Prostate gland (tissue), 2 donors: ENCODE results near the gene PRCD. TPM values are rescaled to one million over a fixed set of nuclear protein-coding genes. Genes with fewer than 3 reads are reported as not detected.

Experiments used
- DNase-seq: peaks from one replicate; pipeline ENCODE4 v3.0.0-alpha.2; 2019; ENCODE audit warnings: low spot score
- H3K27ac ChIP-seq, 2 donors: fragments of 200-600 bp; sonication (generic); 2 replicates each; pipeline ENCODE4 v1.5.1; 2017 to 2019
- H3K27me3 ChIP-seq: fragments of 200-600 bp; sonication (generic); replicated peaks from 2 replicates; pipeline ENCODE4 v1.5.1; 2019; ENCODE audit not compliant: insufficient read depth
- H3K36me3 ChIP-seq, 2 donors: fragments of 200-600 bp; sonication (generic); 1 replicate in 1 of 2; 2 replicates in 1 of 2; pipeline versions ENCODE4 v1.5.1 to v1.8.1; 2017 to 2019
- H3K4me1 ChIP-seq: fragments of 200-600 bp; sonication (generic); replicated peaks from 2 replicates; pipeline ENCODE4 v1.5.1; 2019
- H3K4me3 ChIP-seq, 2 donors: fragments of 200-600 bp; sonication (generic); 2 replicates each; pipeline ENCODE4 v1.5.1; 2017 to 2019
- H3K9me3 ChIP-seq: fragments of 200-600 bp; sonication (generic); 2 replicates; pipeline ENCODE4 v1.5.1; 2017
- POLR2A ChIP-seq: fragments of 450-650 bp; IDR thresholded peaks from one replicate; pipeline ENCODE4 v1.6.1; 2016; ENCODE audit warnings: antibody characterized with exemption, mild to moderate bottlenecking
- POLR2AphosphoS5 ChIP-seq: sonication (generic); formaldehyde crosslinking; IDR thresholded peaks from one replicate; pipeline ENCODE4 v1.6.1; 2017; ENCODE audit warnings: antibody characterized with exemption
- WGBS: methylation state at CpG from one replicate; pipeline ENCODE4 v1.1.5; 2018; 5-methylcytosine and 5-hydroxymethylcytosine counted together
- intact Hi-C: fragments of 100-400 bp; cut with DNase I; formaldehyde crosslinking; loops from one replicate; pipeline ENCODE4 v1.14.2; 2022
- total RNA-seq, 2 donors: library from RNA; depleted of rRNA; stranded (reverse); fragments of >200 nt; gene quantifications; one replicate each; pipeline ENCODE4 v1.1.0, GENCODE V29; 2016
- TF ChIP-seq, protein P1 (sequence below), 4 experiments: fragments of 200-600 bp in 2 of 4; fragments of 450-650 bp in 2 of 4; sonication (generic) in 2 of 4; IDR thresholded peaks; 1 replicate in 3 of 4; 2 replicates in 1 of 4; pipeline ENCODE4 v1.5.1; 2016 to 2019; ENCODE audit warnings: antibody characterized with exemption in 4 of 4, mild to moderate bottlenecking in 2 of 4, moderate library complexity in 2 of 4

Gene PRCD
- total RNA-seq, 2 donors from 2014 or later, result 0.36 to 0.85 TPM

DNA sequence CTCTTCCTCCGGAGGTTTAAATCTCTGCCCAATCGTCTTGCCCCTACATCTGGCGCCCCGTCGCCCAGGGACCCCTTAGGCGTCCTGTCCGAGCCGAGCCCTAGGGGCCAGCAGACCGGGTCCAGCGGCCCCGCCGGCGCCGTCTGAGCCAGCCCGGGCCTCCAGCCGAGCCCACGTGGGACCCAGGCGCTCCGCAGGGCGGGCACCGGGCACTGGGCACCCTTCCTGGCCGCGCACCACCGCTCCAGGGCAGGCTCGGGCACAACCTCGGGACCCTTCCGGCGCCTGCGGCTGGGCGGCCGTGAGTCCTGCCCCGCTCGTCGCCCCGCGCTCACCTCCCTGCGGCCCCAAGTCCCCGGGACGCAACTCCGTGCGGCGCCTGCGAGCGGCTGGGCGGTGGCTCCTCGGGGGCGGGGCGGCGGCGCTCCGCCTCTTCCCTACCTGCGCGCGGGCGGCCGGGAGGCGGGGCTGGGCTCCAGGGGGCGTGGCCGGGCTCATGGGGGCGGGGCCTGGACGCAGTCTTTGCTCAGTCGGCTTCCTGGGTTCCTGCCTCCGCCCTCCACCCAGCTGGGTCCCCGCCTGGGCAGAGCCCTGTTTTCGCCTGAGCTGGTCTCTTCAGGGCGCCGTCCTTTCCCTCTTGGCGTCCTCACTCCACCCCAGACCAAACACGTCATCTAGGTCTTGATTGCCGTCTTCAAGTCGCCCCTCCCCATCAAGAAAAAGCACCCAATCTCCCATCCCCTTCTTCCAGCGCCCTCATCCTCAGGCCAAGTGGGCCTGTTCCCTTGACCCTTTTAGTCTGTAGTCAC is 38.6 kb upstream of the PRCD start, which contains the start of gene RHBDF2:
TSS of gene RHBDF2 (minus strand) at position 406 of the 809 bp plus-strand sequence. CDS start 19,899 bp downstream, outside the sequence.
- Histone ChIP-seq H3K4me1 (peaks cover 9% of the 10 kb centered on the region), H3K27ac (peak within 1 kb of the TSS; percentile 73 to 76), H3K36me3 (no peaks in the 10 kb centered on the region), H3K27me3 (no peaks in the 10 kb centered on the region), H3K4me3 (peak within 1 kb of the TSS; percentile 56 to 65), H3K9me3 (no peaks in the 10 kb centered on the region)
- peak; percentile 90 for DNase-seq
- TF ChIP-seq POLR2AphosphoS5 (peak; percentile 42), POLR2A (peak; percentile 95)
- TF ChIP-seq, protein P1, sequence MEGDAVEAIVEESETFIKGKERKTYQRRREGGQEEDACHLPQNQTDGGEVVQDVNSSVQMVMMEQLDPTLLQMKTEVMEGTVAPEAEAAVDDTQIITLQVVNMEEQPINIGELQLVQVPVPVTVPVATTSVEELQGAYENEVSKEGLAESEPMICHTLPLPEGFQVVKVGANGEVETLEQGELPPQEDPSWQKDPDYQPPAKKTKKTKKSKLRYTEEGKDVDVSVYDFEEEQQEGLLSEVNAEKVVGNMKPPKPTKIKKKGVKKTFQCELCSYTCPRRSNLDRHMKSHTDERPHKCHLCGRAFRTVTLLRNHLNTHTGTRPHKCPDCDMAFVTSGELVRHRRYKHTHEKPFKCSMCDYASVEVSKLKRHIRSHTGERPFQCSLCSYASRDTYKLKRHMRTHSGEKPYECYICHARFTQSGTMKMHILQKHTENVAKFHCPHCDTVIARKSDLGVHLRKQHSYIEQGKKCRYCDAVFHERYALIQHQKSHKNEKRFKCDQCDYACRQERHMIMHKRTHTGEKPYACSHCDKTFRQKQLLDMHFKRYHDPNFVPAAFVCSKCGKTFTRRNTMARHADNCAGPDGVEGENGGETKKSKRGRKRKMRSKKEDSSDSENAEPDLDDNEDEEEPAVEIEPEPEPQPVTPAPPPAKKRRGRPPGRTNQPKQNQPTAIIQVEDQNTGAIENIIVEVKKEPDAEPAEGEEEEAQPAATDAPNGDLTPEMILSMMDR (IDR thresholded peaks at IDR 0.05), result no peak
- WGBS, result 2% methylated on average over 52 of the region's 72 CpGs
- intact Hi-C loops, result no loop called here

DNA sequence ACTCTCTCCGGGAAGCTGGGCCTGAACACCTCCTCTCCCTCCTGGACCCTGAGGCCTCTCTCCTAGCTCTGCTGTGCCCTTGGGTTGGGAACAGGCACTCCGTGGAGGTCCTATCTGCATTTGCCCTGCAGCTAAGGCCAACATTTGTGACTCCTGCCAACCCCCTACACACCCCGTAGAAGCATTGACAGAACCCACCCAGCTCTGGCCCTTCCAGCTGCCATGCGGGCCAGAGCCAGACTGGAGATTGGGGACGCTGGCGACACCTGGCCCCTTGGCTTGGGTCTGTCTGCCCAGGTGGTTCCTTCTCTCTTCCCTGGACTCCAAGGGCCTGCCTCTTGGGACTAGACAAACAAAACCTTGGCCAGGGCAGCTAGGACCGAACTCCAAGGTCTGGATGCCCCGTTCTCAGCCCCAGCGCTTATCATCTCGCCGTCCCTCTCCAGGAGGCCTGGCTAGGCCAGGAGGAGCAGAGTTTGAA is 38.0 kb upstream of the PRCD start:
- WGBS, result 79% methylated on average over 11 of the region's 11 CpGs
- no peak for DNase-seq
- peak overlapping the region; percentile 56 to 65 for H3K4me3 ChIP-seq
- H3K9me3 ChIP-seq, result no peaks in the 10 kb centered on the region
- no peaks in the 10 kb centered on the region for H3K27me3 ChIP-seq
- H3K27ac ChIP-seq, result peak overlapping the region; percentile 73 to 76
- no peaks in the 10 kb centered on the region for H3K36me3 ChIP-seq
- peaks cover 8% of the 10 kb centered on the region for H3K4me1 ChIP-seq
- intact Hi-C loops, result no loop called here
- no peak for TF ChIP-seq POLR2AphosphoS5
- TF ChIP-seq, protein P1 (IDR thresholded peaks at IDR 0.05), result no peak
- no peak for TF ChIP-seq POLR2A

DNA sequence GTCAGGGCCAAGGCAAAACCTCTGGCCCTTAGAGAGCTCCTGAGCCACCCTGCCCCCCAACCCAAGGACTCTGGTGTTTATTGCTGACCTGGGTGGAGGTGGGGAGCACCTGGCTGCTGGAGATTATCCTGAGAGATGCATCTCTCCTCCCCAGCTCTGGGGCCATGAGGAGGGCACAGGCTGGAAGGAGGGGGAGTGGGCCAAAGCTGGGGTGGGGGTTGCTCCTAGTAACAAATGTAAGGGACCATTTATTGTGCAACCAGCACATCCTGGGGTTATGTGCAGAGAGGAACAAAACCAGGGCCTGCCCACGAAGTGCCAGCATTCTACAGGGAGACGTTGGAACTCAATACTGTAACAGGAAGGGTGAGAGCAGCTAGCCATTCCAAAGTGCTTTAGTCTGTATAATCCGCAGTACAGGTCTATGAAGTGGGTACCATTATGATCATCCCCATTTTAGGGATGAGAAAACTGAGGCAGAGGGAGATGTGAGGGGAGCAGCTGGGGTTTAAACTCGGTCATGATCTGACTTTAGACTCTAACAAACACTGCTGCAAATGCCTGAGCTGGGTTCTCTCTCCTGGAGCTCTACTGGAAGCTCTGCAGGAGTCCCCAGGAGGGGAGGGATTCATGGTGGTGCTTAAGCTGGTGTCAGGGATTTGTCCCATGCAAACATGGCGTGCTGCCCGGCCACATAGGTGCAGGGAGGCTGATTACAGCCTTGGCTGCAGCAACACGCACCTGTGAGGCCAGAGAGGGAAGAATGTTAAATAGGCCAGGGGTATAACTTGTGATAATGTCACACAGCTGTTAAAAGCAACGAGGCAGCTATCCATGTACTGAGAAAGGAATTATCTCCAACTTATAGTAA is 37.3 kb upstream of the PRCD start:
- Histone ChIP-seq H3K27ac (no peak overlapping the region), H3K4me3 (no peak overlapping the region), H3K36me3 (no peaks in the 10 kb centered on the region), H3K9me3 (no peaks in the 10 kb centered on the region), H3K27me3 (no peaks in the 10 kb centered on the region), H3K4me1 (peaks cover 8% of the 10 kb centered on the region)
- intact Hi-C loops, result no loop called here
- DNase-seq, result no peak
- TF ChIP-seq POLR2A (no peak), POLR2AphosphoS5 (no peak)
- TF ChIP-seq, protein P1 (IDR thresholded peaks at IDR 0.05), result no peak
- 77% methylated on average over 8 of the region's 8 CpGs for WGBS

DNA sequence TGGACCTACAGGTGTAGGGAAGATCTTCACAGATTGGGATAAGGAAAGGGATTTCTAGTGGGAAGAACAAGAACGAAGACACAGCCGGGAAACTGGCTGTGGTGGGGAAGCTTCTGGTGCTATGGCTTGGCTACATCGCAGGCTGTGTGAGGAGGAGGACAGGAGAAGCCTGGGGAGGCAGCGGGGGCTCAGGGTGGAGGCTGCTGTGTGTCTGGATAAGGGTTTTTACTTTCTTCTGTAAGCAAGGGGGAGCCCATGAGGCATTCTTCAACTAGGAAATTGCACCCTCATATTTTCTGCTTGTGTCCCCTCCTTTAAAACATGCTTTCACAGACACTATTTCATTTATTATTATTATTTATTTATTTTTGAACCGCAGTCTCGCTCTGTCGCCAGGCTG is 35.7 kb upstream of the PRCD start:
- DNase-seq, result no peak
- Histone ChIP-seq H3K27me3 (no peaks in the 10 kb centered on the region), H3K9me3 (no peaks in the 10 kb centered on the region), H3K36me3 (no peaks in the 10 kb centered on the region), H3K4me3 (no peak overlapping the region), H3K4me1 (no peaks in the 10 kb centered on the region), H3K27ac (no peak overlapping the region)
- WGBS, result 64% methylated on average over 7 of the region's 7 CpGs
- no peak for TF ChIP-seq POLR2AphosphoS5
- intact Hi-C loops, result no loop called here
